Measurements from ENCODE around the gene FAF1. TPM values are rescaled to one million over a fixed set of nuclear protein-coding genes. Genes with fewer than 3 reads are reported as not detected.
"Not testable (repeated sequence)": the region's sequence is repeated elsewhere in the genome, so short reads cannot be mapped to it uniquely, and the experiment has no call there.

Gene FAF1
- total RNA-seq, 1 experiment from 2014 or later = 148 TPM

- DNase-seq (ENCODE audit: low read depth) = peak; percentile 59
Observed at GRCh38 chr1:50959303-50959912, 659 bp downstream of the FAF1 start.

GRCh38 chr1:50955116-50955515, 5.0 kb downstream of the FAF1 start:
- no peak for DNase-seq (ENCODE audit: low read depth)

GRCh38 chr1:50952566-50952965, 7.5 kb downstream of the FAF1 start:
- DNase-seq (ENCODE audit: low read depth) = not testable (repeated sequence)

- no peak for DNase-seq (ENCODE audit: low read depth)
Observed at GRCh38 chr1:50950396-50950795, 9.7 kb downstream of the FAF1 start.

- DNase-seq (ENCODE audit: low read depth) = no peak
Observed at GRCh38 chr1:50949286-50949982, 10.6 kb downstream of the FAF1 start.

- no peak for DNase-seq (ENCODE audit: low read depth)
Observed at GRCh38 chr1:50942334-50942733, 17.7 kb downstream of the FAF1 start.

- no peak for DNase-seq (ENCODE audit: low read depth)
Observed at GRCh38 chr1:50940291-50940690, 19.8 kb downstream of the FAF1 start.

- DNase-seq (ENCODE audit: low read depth) = no peak
Observed at GRCh38 chr1:50936321-50936720, 23.7 kb downstream of the FAF1 start.

- DNase-seq (ENCODE audit: low read depth) = peak; percentile 50
Observed at GRCh38 chr1:50935276-50935675, 24.8 kb downstream of the FAF1 start.

- DNase-seq (ENCODE audit: low read depth) = no peak
Observed at GRCh38 chr1:50934838-50935237, 25.2 kb downstream of the FAF1 start.

- not testable (repeated sequence) for DNase-seq (ENCODE audit: low read depth)
Observed at GRCh38 chr1:50933770-50934169, 26.3 kb downstream of the FAF1 start.

- DNase-seq (ENCODE audit: low read depth) = not testable (repeated sequence)
Observed at GRCh38 chr1:50932043-50932442, 28.0 kb downstream of the FAF1 start.

- DNase-seq (ENCODE audit: low read depth) = peak; percentile 49
Observed at GRCh38 chr1:50930965-50931737, 28.9 kb downstream of the FAF1 start.

- DNase-seq (ENCODE audit: low read depth) = no peak
Observed at GRCh38 chr1:50930193-50930592, 29.9 kb downstream of the FAF1 start.

- DNase-seq (ENCODE audit: low read depth) = no peak
Observed at GRCh38 chr1:50929376-50929958, 30.6 kb downstream of the FAF1 start.

GRCh38 chr1:50923564-50923963, 36.5 kb downstream of the FAF1 start:
- DNase-seq (ENCODE audit: low read depth) = no peak

GRCh38 chr1:50921029-50921428, 39.0 kb downstream of the FAF1 start:
- no peak for DNase-seq (ENCODE audit: low read depth)

- no peak for DNase-seq (ENCODE audit: low read depth)
Observed at GRCh38 chr1:50920409-50920808, 39.7 kb downstream of the FAF1 start.

GRCh38 chr1:50917138-50918137, 42.6 kb downstream of the FAF1 start:
- no peak for DNase-seq (ENCODE audit: low read depth)

GRCh38 chr1:50915621-50916020, 44.4 kb downstream of the FAF1 start:
- DNase-seq (ENCODE audit: low read depth) = no peak

GRCh38 chr1:50913954-50914353, 46.1 kb downstream of the FAF1 start:
- DNase-seq (ENCODE audit: low read depth) = no peak
